ENCODE measurements around the gene GRIN3A.
"Not testable (repeated sequence)": the region's sequence is repeated elsewhere in the genome, so short reads cannot be mapped to it uniquely, and the experiment has no call there.

Gene GRIN3A

DNA sequence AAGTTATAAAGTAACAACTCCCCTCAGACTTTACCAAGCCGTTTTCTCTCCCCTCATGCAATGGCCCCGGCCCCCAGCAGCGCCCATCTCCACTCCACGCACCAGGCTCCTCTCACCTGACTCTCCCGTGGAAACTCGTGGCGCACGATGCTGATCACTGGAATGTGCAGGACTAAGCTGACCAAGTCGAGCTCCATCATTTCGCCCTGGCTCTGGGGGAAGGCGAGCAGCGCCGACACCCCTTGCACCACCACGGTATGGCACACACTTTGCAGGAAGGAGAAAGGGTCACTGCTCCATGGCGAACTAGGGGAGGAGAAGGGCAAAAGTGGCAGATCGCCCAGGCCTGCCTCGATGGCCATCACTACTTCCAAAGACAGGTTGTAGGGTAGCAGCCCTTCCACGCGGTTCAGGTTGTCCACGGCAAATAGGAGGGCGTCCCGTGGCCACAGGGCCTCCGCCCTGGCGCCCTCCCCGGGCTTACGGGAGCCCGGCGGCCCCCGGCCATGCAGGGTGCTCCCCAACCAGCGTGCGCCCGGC, 1.2 kb downstream of the GRIN3A start:
- FAIRE-seq (no peak), DNase-seq (ENCODE audit: insufficient read length, low spot score) (no peak)
- TF ChIP-seq SPI1 (IDR thresholded peaks at IDR 0.05; ENCODE audit: low read depth, low read length) (no peak), TAF1 (IDR thresholded peaks at IDR 0.05; ENCODE audit: low read depth, low read length) (no peak), POLR2A (IDR thresholded peaks at IDR 0.05; ENCODE audit: low read depth, low read length) (no peak), PAX5 (IDR thresholded peaks at IDR 0.05; ENCODE audit: insufficient read depth, low read length, severe bottlenecking) (no peak), POLR2AphosphoS5 (IDR thresholded peaks at IDR 0.05; ENCODE audit: low read depth, low read length) (no peak), POU2F2 (IDR thresholded peaks at IDR 0.05; ENCODE audit: low read depth, low read length) (no peak)

DNA sequence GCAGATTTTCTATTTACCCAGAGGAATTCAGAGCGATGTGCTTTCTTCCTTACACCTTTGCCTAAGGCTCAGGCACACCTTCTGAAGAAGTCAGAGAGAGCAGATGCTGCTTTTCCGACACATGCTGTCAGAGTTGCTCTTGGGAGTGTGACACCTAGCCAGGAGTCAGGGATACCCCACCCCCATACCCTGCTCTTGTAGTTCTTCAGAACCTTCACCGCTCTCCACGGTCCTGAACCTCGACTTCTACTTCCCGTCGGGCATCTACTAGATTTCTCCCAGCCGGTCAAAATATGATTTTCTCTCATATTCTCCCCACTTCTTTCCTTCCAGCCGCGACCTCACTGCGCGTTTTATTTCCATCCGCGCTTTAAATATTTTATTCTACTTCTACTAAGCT, 1.7 kb downstream of the GRIN3A start:
- no peak for TF ChIP-seq POU2F2 (IDR thresholded peaks at IDR 0.05; ENCODE audit: low read depth, low read length)
- no peak for TF ChIP-seq POLR2A (IDR thresholded peaks at IDR 0.05; ENCODE audit: low read depth, low read length)
- TF ChIP-seq PAX5 (IDR thresholded peaks at IDR 0.05; ENCODE audit: insufficient read depth, low read length, severe bottlenecking): no peak
- no peak for TF ChIP-seq SPI1 (IDR thresholded peaks at IDR 0.05; ENCODE audit: low read depth, low read length)
- TF ChIP-seq POLR2AphosphoS5 (IDR thresholded peaks at IDR 0.05; ENCODE audit: low read depth, low read length): no peak
- no peak for TF ChIP-seq TAF1 (IDR thresholded peaks at IDR 0.05; ENCODE audit: low read depth, low read length)
- FAIRE-seq: no peak
- DNase-seq (ENCODE audit: insufficient read length, low spot score): no peak

DNA sequence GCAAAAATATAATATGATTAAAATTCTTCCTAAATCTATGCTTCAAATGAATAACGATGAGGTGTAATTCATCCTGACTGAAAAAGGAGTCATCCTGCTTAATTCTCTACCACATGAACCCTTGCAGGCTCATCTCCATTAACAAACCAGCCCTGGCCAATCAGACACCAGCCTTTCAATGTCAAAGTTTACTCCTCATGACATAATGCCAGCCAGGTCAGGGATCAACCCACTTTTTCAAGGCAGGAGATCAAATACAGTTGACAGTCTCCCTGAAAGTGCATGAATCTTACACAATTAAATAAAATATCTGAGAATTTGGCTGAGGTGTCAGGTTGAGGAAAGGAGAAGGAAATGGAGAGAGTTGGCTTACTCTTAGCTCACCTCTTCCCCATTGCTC, 7.0 kb downstream of the GRIN3A start:
- FAIRE-seq (no peak), DNase-seq (ENCODE audit: insufficient read length, low spot score) (no peak)
- TF ChIP-seq POLR2A (IDR thresholded peaks at IDR 0.05; ENCODE audit: low read depth, low read length): no peak
- no peak for TF ChIP-seq PAX5 (IDR thresholded peaks at IDR 0.05; ENCODE audit: insufficient read depth, low read length, severe bottlenecking)
- no peak for TF ChIP-seq SPI1 (IDR thresholded peaks at IDR 0.05; ENCODE audit: low read depth, low read length)
- TF ChIP-seq POU2F2 (IDR thresholded peaks at IDR 0.05; ENCODE audit: low read depth, low read length): no peak
- no peak for TF ChIP-seq POLR2AphosphoS5 (IDR thresholded peaks at IDR 0.05; ENCODE audit: low read depth, low read length)
- no peak for TF ChIP-seq TAF1 (IDR thresholded peaks at IDR 0.05; ENCODE audit: low read depth, low read length)

DNA sequence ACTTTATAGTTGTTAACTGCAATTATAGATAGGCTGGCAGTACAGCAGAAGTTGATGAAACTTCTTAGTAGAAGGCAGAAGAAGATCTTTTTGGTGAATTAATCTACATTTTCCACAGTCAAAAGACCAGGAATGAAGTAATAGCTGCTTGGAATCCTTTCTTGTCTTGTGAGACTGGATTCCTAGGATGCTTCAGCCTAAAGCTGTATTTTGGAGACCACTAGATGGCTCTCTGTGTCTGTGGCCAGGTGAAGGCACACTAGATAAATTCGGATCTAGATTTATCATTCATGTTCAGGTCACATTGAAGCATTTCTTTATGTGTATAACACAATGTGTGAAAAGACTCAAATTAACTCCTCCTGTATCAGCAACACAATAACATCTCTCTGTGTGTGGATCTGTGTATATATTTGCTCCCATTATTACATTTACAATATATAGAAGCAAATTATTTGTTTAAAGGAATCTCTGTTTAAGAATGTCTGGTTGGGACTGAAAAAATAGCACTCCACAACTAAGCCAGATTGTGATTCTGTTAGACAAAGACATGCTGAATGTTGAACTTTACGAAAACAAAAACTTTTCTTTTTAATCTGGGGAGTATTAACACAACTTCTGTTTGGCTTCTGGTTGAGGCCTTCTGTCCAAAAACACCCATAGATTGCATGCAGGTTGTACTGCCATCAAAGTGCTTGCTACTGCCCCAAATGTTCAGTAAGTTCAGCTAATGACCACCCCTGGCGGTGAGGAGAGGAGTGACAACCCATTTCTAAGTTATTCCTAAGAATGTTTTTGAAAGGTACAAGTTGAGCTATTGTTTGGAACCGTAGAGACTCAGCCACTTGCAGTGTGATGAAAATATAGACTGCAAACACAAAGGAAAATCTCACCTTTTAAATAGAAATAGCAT, 10.6 kb downstream of the GRIN3A start:
- no peak for TF ChIP-seq SPI1 (IDR thresholded peaks at IDR 0.05; ENCODE audit: low read depth, low read length)
- TF ChIP-seq POLR2A (IDR thresholded peaks at IDR 0.05; ENCODE audit: low read depth, low read length): no peak
- no peak for TF ChIP-seq PAX5 (IDR thresholded peaks at IDR 0.05; ENCODE audit: insufficient read depth, low read length, severe bottlenecking)
- TF ChIP-seq TAF1 (IDR thresholded peaks at IDR 0.05; ENCODE audit: low read depth, low read length): no peak
- TF ChIP-seq POU2F2 (IDR thresholded peaks at IDR 0.05; ENCODE audit: low read depth, low read length): no peak
- no peak for TF ChIP-seq POLR2AphosphoS5 (IDR thresholded peaks at IDR 0.05; ENCODE audit: low read depth, low read length)
- no peak for FAIRE-seq
- peak; percentile 18 for DNase-seq (ENCODE audit: insufficient read length, low spot score)

DNA sequence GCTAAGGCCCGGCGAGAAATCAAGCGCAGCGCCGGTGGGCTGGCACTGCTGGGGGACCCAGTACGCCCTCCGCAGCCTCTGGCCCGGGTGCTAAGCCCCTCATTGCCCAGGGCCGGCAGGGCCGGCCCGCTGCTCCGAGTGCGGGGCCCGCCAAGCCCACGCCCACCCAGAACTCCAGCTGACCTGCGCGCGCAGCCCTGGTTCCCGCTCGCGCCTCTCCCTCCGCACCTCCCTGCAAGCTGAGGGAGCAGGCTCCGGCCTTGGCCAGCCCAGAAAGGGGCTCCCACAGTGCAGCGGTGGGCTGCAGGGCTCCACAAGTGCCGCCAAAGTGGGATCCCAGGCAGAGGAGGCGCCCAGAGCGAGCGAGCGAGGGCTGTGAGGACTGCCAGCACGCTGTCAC, 14.2 kb downstream of the GRIN3A start:
- not testable (repeated sequence) for FAIRE-seq; DNase-seq (ENCODE audit: insufficient read length, low spot score)

DNA sequence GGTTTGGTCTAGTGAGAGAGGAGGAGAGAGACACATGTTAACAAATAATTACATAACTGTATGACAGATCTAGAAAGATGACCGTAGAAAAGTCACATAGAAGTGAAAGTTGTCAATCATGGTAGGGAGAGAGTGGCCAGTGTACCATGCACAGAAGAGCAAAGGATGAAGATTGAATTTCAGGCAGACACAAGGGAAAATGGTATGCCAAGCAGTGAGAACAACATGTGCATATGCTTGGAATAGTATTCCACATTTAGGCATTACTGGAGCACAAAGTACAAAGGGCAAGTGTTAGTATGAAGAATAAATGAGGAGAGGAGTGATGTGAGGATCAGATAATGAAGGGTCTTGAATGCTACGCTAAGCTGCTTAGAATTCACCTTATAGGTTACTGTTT, 20.3 kb downstream of the GRIN3A start:
- no peak for FAIRE-seq
- no peak for TF ChIP-seq SPI1 (IDR thresholded peaks at IDR 0.05; ENCODE audit: low read depth, low read length)
- no peak for TF ChIP-seq POU2F2 (IDR thresholded peaks at IDR 0.05; ENCODE audit: low read depth, low read length)
- TF ChIP-seq POLR2A (IDR thresholded peaks at IDR 0.05; ENCODE audit: low read depth, low read length): no peak
- TF ChIP-seq TAF1 (IDR thresholded peaks at IDR 0.05; ENCODE audit: low read depth, low read length): no peak
- no peak for TF ChIP-seq PAX5 (IDR thresholded peaks at IDR 0.05; ENCODE audit: insufficient read depth, low read length, severe bottlenecking)
- TF ChIP-seq POLR2AphosphoS5 (IDR thresholded peaks at IDR 0.05; ENCODE audit: low read depth, low read length): no peak
- DNase-seq (ENCODE audit: insufficient read length, low spot score): no peak

DNA sequence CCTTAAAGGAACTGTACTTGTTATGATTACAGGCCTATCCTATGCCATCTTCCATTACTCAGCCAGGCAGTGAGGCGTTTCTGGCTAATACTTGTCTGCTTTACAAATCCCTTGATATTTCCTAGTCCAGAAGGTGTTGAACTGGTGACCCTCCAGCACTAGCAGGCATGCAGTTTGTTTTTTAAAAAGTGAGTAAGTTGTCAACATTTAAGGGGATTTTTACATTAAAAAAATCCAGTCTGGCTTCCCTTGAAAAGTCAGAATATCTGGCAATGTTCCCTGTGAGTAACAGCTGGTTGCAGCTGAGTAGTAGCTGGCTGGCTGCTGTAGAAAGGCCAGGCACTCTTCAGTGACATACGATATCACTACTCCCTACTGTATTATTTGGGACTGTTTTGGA, 21.8 kb downstream of the GRIN3A start:
- no peak for DNase-seq (ENCODE audit: insufficient read length, low spot score)
- TF ChIP-seq SPI1 (IDR thresholded peaks at IDR 0.05; ENCODE audit: low read depth, low read length) (no peak), POLR2AphosphoS5 (IDR thresholded peaks at IDR 0.05; ENCODE audit: low read depth, low read length) (no peak), POU2F2 (IDR thresholded peaks at IDR 0.05; ENCODE audit: low read depth, low read length) (no peak)
- FAIRE-seq: no peak

DNA sequence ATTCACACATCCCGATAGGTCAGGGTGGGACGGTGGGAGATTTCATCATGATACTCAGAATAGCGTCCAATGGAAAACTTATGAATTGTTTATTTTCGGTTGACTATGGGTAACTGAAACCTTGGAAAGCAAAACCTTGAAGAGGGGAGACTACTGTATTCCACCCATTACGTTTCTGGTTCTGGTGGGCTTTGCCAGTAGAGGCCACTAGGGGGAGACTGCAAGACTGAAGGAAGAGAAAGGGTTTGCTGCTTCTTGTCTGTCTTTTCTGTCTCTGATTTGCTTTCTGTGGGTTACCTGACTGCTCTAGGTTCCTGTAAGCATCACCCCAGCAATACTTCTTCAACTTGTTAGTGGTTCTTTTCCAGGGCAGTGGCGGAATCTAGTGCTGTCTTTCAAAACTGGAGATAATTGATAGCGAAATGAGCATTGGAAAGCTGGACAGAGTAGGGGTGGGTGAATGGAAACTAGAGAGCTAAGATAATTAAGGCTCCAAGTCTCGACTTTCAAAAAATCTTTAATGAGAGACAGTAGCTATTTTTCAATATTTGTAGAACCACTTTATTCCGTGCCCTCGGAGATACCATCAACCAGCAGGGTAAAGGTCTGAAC, 27.0 kb downstream of the GRIN3A start:
- DNase-seq (ENCODE audit: insufficient read length, low spot score) (no peak), FAIRE-seq (peak; percentile 51)
- TF ChIP-seq TAF1 (IDR thresholded peaks at IDR 0.05; ENCODE audit: low read depth, low read length) (no peak), POLR2AphosphoS5 (IDR thresholded peaks at IDR 0.05; ENCODE audit: low read depth, low read length) (no peak), SPI1 (IDR thresholded peaks at IDR 0.05; ENCODE audit: low read depth, low read length) (no peak), POU2F2 (IDR thresholded peaks at IDR 0.05; ENCODE audit: low read depth, low read length) (no peak)

DNA sequence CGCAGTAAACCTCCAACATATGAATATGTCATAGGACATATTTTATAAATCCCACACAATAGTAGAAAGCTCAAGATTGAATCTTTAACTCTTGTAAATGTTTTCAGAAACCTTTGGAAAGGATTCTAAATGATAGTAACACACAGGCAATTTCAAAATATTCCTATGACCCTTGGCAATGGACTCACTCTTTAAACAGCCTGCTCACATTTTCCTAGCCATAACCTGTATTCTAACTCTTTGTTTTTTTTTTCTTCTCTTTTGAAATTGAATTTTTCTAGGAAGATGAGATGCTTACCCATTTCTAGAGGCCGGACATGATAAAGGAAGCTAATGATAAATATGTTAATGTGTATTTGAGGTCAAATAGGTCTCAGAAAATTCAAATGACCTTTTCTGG, 29.6 kb downstream of the GRIN3A start:
- TF ChIP-seq POLR2A (IDR thresholded peaks at IDR 0.05; ENCODE audit: low read depth, low read length) (no peak), SPI1 (IDR thresholded peaks at IDR 0.05; ENCODE audit: low read depth, low read length) (no peak), TAF1 (IDR thresholded peaks at IDR 0.05; ENCODE audit: low read depth, low read length) (no peak), PAX5 (IDR thresholded peaks at IDR 0.05; ENCODE audit: insufficient read depth, low read length, severe bottlenecking) (no peak), POLR2AphosphoS5 (IDR thresholded peaks at IDR 0.05; ENCODE audit: low read depth, low read length) (no peak), POU2F2 (IDR thresholded peaks at IDR 0.05; ENCODE audit: low read depth, low read length) (no peak)
- FAIRE-seq: no peak
- no peak for DNase-seq (ENCODE audit: insufficient read length, low spot score)

DNA sequence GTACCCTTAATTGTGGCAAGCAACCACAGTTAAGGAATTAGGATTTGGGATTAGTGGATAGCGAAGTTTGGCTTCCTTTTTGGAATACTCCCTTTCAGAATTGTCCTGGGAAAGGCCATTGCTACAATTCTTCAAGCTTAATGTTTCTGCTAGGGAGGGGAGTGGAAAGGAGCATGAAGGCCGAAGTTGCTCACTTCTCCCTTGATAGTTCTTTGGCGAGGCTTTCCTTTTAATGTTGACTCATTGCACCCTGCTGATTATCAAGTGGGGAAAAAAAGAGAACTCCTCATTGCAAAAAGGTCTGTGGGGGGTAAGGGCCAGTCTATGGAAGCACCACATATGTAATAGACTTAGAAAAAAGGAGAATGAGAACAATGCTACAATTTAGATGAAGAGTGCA, 30.7 kb downstream of the GRIN3A start:
- TF ChIP-seq TAF1 (IDR thresholded peaks at IDR 0.05; ENCODE audit: low read depth, low read length) (no peak), POLR2AphosphoS5 (IDR thresholded peaks at IDR 0.05; ENCODE audit: low read depth, low read length) (no peak), POU2F2 (IDR thresholded peaks at IDR 0.05; ENCODE audit: low read depth, low read length) (no peak), POLR2A (IDR thresholded peaks at IDR 0.05; ENCODE audit: low read depth, low read length) (no peak), SPI1 (IDR thresholded peaks at IDR 0.05; ENCODE audit: low read depth, low read length) (no peak), PAX5 (IDR thresholded peaks at IDR 0.05; ENCODE audit: insufficient read depth, low read length, severe bottlenecking) (no peak)
- DNase-seq (ENCODE audit: insufficient read length, low spot score) (no peak), FAIRE-seq (no peak)
